ENCODE measurements around the gene ABLIM1. TPM values are rescaled to one million over a fixed set of nuclear protein-coding genes. Genes with fewer than 3 reads are reported as not detected.
A peak's percentile ranks its signal among the peaks of the same experiment; 100 is the strongest.

Gene ABLIM1
- total RNA-seq, 4 donors from 2014 or later: 56.9 to 108 (median 96.1) TPM

DNA sequence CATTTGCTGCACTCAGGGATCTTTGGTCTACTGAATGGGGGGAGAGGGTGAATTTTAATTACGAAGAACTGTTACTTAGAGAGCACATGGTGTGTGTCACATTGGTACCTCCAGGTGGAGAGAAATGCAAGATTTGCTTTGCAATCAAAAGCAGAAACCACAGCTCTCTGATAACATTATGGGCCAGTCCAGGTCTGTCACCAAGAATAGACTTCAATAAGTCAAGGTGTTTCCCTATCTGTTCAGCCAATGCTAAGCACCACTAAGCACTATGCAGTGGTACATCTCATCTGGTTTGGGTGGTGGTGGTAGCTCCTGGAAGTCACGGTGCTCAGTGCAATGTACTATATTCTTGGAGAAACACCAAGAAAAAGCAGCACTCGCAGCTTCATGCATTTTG, 134.2 kb downstream of the ABLIM1 start:
- Histone ChIP-seq H3K4me1 (peaks cover 26 to 86% (median 65%) of the 10 kb centered on the region in 4 donors), H3K27ac (peak overlapping the region in 2 of 4 donors; percentile 88 to 90), H3K36me3 (no peaks in the 10 kb centered on the region), H3K4me3 (no peak overlapping the region), H3K9me3 (no peaks in the 10 kb centered on the region), H3K27me3 (no peaks in the 10 kb centered on the region)
- TF ChIP-seq, protein P1, sequence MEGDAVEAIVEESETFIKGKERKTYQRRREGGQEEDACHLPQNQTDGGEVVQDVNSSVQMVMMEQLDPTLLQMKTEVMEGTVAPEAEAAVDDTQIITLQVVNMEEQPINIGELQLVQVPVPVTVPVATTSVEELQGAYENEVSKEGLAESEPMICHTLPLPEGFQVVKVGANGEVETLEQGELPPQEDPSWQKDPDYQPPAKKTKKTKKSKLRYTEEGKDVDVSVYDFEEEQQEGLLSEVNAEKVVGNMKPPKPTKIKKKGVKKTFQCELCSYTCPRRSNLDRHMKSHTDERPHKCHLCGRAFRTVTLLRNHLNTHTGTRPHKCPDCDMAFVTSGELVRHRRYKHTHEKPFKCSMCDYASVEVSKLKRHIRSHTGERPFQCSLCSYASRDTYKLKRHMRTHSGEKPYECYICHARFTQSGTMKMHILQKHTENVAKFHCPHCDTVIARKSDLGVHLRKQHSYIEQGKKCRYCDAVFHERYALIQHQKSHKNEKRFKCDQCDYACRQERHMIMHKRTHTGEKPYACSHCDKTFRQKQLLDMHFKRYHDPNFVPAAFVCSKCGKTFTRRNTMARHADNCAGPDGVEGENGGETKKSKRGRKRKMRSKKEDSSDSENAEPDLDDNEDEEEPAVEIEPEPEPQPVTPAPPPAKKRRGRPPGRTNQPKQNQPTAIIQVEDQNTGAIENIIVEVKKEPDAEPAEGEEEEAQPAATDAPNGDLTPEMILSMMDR (IDR thresholded peaks at IDR 0.05): no peak
- TF ChIP-seq POLR2A (IDR thresholded peaks at IDR 0.05): no peak
- TF ChIP-seq POLR2AphosphoS5 (IDR thresholded peaks at IDR 0.05): no peak
- TF ChIP-seq EP300 (IDR thresholded peaks at IDR 0.05; ENCODE audit: low read depth): no peak
- 69% methylated on average over 3 of the region's 3 CpGs; no CpG with 5 or more reads in 1 of the 2 donors for WGBS, 2 donors (ENCODE audit: low coverage in 1 of 2)
- DNase-seq: no peak
- intact Hi-C loops (cut with DNase I; ENCODE audit: low total_unique reads): no loop called here
- in situ Hi-C loops (cut with MboI; ENCODE audit: low pct_ligation_motif_present in 1 of 4, low pct_unique_long_range_greater_than_20kb in 1 of 4, low sequenced_read_pairs in 3 of 4): no loop called here

DNA sequence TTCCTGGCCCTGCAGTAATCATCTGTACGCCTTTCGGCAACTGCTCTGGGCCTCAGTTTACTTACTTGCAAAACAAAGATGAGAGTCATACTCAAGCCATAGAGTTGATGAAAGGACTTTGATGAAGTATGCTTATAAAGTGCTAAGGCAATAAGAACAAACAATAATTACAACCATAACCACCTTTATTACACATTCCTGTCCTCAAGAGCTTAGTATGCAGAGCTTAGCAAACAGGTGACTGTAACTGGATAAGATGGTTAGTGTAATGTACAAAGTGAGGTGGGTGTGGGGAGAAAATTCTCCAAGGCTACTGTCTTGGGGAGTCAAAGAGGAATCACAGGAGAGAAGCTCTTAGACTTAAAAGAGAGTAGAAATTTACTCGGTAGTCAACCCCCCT, 136.8 kb downstream of the ABLIM1 start:
- TF ChIP-seq POLR2A (IDR thresholded peaks at IDR 0.05) (no peak), POLR2AphosphoS5 (IDR thresholded peaks at IDR 0.05) (peak in 2 of 3 donors; percentile 6 to 59), EP300 (IDR thresholded peaks at IDR 0.05; ENCODE audit: low read depth) (no peak)
- TF ChIP-seq, protein P1 (IDR thresholded peaks at IDR 0.05): no peak
- 65 to 78% methylated on average over 1 to 3 of the region's 3 CpGs for WGBS, 2 donors (ENCODE audit: low coverage in 1 of 2)
- Histone ChIP-seq H3K36me3 (no peaks in the 10 kb centered on the region), H3K4me1 (peaks cover 31 to 96% (median 64%) of the 10 kb centered on the region in 4 donors), H3K9me3 (no peaks in the 10 kb centered on the region), H3K4me3 (no peak overlapping the region), H3K27ac (peak overlapping the region; percentile 81 to 92 (median 84)), H3K27me3 (no peaks in the 10 kb centered on the region)
- DNase-seq: no peak
- in situ Hi-C loops (cut with MboI; ENCODE audit: low pct_ligation_motif_present in 1 of 4, low pct_unique_long_range_greater_than_20kb in 1 of 4, low sequenced_read_pairs in 3 of 4): no loop called here
- intact Hi-C loops (cut with DNase I; ENCODE audit: low total_unique reads): no loop called here

DNA sequence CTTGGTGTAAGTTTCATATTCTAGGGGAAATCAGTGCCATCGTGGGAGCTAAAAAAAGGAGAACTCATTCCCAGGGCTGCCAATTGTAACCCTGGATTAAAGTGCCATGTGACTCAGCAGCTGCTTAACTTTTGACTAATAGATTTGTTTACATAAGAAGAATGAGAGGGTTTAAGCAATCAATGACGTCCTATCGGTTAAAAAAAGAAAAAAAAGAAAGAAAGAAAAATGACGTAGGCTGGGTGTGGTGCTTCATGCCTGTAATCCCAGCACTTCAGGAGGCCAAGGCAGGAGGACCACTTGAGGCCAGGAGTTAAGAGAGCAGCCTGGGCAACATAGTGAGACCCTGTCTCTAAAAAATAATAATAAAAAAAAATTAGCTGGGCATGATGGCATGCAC, 137.6 kb downstream of the ABLIM1 start:
- no peak for DNase-seq
- TF ChIP-seq EP300 (IDR thresholded peaks at IDR 0.05; ENCODE audit: low read depth): no peak
- peak in 1 of 3 donors; percentile 17 for TF ChIP-seq POLR2AphosphoS5 (IDR thresholded peaks at IDR 0.05)
- TF ChIP-seq, protein P1 (IDR thresholded peaks at IDR 0.05): no peak
- no peak for TF ChIP-seq POLR2A (IDR thresholded peaks at IDR 0.05)
- H3K4me1 ChIP-seq: peaks cover 31 to 95% (median 58%) of the 10 kb centered on the region in 4 donors
- H3K27ac ChIP-seq: peak overlapping the region; percentile 81 to 92 (median 84)
- H3K9me3 ChIP-seq: no peaks in the 10 kb centered on the region
- no peak overlapping the region for H3K4me3 ChIP-seq
- intact Hi-C loops (cut with DNase I; ENCODE audit: low total_unique reads): no loop called here
- H3K36me3 ChIP-seq: no peaks in the 10 kb centered on the region
- WGBS, 2 donors (ENCODE audit: low coverage in 1 of 2): 40 to 43% methylated on average over 3 to 4 of the region's 4 CpGs
- H3K27me3 ChIP-seq: no peaks in the 10 kb centered on the region
- in situ Hi-C loops (cut with MboI; ENCODE audit: low pct_ligation_motif_present in 1 of 4, low pct_unique_long_range_greater_than_20kb in 1 of 4, low sequenced_read_pairs in 3 of 4): no loop called here

DNA sequence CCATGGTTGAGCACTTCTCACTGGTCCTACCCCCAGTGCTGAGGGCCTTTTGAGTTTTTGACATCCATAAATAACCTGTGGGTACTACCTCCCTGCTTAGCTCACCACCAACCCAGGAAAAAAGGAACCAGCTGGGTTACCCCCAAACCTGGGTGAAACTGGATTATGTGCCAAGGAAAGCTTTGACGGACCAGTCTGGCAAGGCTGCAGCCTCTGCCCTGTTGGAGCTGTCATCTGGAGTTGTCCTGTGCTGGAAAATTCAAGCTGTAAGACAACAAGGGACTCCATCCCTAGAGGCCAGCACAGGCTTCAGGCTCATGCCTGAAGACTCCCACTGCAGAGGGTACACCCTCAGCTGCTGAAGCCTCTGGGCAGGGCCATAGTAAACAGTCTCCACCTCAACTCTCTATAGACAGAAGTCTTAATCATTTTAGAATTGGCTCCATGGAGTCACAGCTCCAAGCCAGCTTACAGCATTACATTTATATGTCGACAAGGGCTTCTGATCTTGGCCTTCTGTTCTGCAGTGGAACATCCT, 138.2 kb downstream of the ABLIM1 start:
- no peaks in the 10 kb centered on the region for H3K27me3 ChIP-seq
- DNase-seq: peak; percentile 37
- no peaks in the 10 kb centered on the region for H3K36me3 ChIP-seq
- H3K9me3 ChIP-seq: no peaks in the 10 kb centered on the region
- H3K4me1 ChIP-seq: peaks cover 31 to 89% (median 52%) of the 10 kb centered on the region in 4 donors
- 60 to 70% methylated on average over 1 to 2 of the region's 2 CpGs for WGBS, 2 donors (ENCODE audit: low coverage in 1 of 2)
- in situ Hi-C loops (cut with MboI; ENCODE audit: low pct_ligation_motif_present in 1 of 4, low pct_unique_long_range_greater_than_20kb in 1 of 4, low sequenced_read_pairs in 3 of 4) (no loop called here), intact Hi-C loops (cut with DNase I; ENCODE audit: low total_unique reads) (no loop called here)
- no peak overlapping the region for H3K4me3 ChIP-seq
- peak overlapping the region; percentile 81 to 92 (median 84) for H3K27ac ChIP-seq
- TF ChIP-seq POLR2A (IDR thresholded peaks at IDR 0.05) (peak; percentile 26), EP300 (IDR thresholded peaks at IDR 0.05; ENCODE audit: low read depth) (no peak), POLR2AphosphoS5 (IDR thresholded peaks at IDR 0.05) (peak in 1 of 3 donors; percentile 12)
- TF ChIP-seq, protein P1 (IDR thresholded peaks at IDR 0.05): no peak

Data from transverse colon (tissue), 4 donors.